B cell (primary cell): ENCODE measurements around the gene MTHFR. TPM values are rescaled to one million over a fixed set of nuclear protein-coding genes. Genes with fewer than 3 reads are reported as not detected.

Experiments used
- ATAC-seq: fragments of 200-7000 bp; cut with Tn5 transposase; one replicate; pipeline ENCODE4 v1.10.0; 2021; ENCODE audit warnings: low read depth, mild to moderate bottlenecking, moderate number of reproducible peaks, moderate library complexity
- CTCF ChIA-PET: fragments of 350-600 bp; sonication (Branson Sonifier 250); formaldehyde crosslinking; loops from one replicate; lab custom pipeline; 2021; ENCODE audit warnings: antibody characterized with exemption, inconsistent platforms; lab: Charles Lee
- POLR2A ChIA-PET: fragments of 350-600 bp; sonication (Branson Sonifier 250); formaldehyde crosslinking; loops from one replicate; lab custom pipeline; 2021; ENCODE audit warnings: antibody characterized with exemption; lab: Charles Lee
- DNase-seq: peaks from one replicate; pipeline ENCODE4 v3.0.0; 2013
- H2AFZ ChIP-seq: 2 replicates; pipeline ENCODE4 v1.6.1; 2012; ENCODE audit warnings: mild to moderate bottlenecking, low read depth, low read length; ENCODE audit not compliant: insufficient read depth, poor library complexity, severe bottlenecking
- H3K27ac ChIP-seq, 2 donors: 1 replicate in 1 of 2; 2 replicates in 1 of 2; pipeline ENCODE4 v1.5.1; 2012 to 2013; ENCODE audit warnings: low read length in 2 of 2, mild to moderate bottlenecking in 2 of 2, moderate library complexity in 1 of 2
- H3K27me3 ChIP-seq, 4 experiments: fragments of 200-600 bp in 1 of 4; sonication (generic) in 1 of 4; replicated peaks in 1 of 4; 1 replicate in 2 of 4; 2 replicates in 2 of 4; pipeline versions ENCODE4 v1.6.1 to v1.7.0; 2013 to 2016; ENCODE audit warnings: low read length in 3 of 4, mild to moderate bottlenecking in 2 of 4, mixed read lengths in 1 of 4, moderate library complexity in 1 of 4; ENCODE audit not compliant: insufficient read depth in 4 of 4, control insufficient read depth in 3 of 4; ENCODE audit errors: control extremely low read depth in 1 of 4
- H3K36me3 ChIP-seq, 2 experiments: replicated peaks in 1 of 2; 1 replicate in 1 of 2; 2 replicates in 1 of 2; pipeline versions ENCODE4 v1.6.1 to v1.7.1; 2013; ENCODE audit warnings: low read length in 1 of 2; ENCODE audit not compliant: insufficient read depth in 2 of 2, control insufficient read depth in 1 of 2; ENCODE audit errors: control extremely low read depth in 1 of 2, extremely low read depth in 1 of 2
- H3K4me1 ChIP-seq, 2 donors: fragments of 200-600 bp in 1 of 2; sonication (generic) in 1 of 2; 1 replicate in 1 of 2; 2 replicates in 1 of 2; pipeline versions ENCODE4 v1.5.1 to v1.6.1; 2013 to 2017; ENCODE audit warnings: low read length in 2 of 2; ENCODE audit not compliant: control insufficient read depth in 2 of 2, insufficient read depth in 2 of 2
- H3K4me2 ChIP-seq: replicated peaks from 2 replicates; pipeline ENCODE3; 2012; ENCODE audit warnings: mild to moderate bottlenecking, low read depth, low read length; ENCODE audit not compliant: poor library complexity, severe bottlenecking
- H3K4me3 ChIP-seq, 5 experiments: fragments of 200-600 bp in 1 of 5; sonication (generic) in 1 of 5; 1 replicate in 3 of 5; 2 replicates in 2 of 5; pipeline versions ENCODE4 v1.5.1 to v1.7.0; 2011 to 2016; ENCODE audit warnings: low read length in 4 of 5, mild to moderate bottlenecking in 4 of 5, low read depth in 2 of 5, control low read depth in 1 of 5, moderate library complexity in 1 of 5; ENCODE audit not compliant: insufficient read depth in 1 of 5; ENCODE audit errors: control extremely low read depth in 1 of 5, extremely low read depth in 1 of 5
- H3K79me2 ChIP-seq: fragments of 200-600 bp; sonication (generic); one replicate; pipeline ENCODE4 v1.6.0; 2016; ENCODE audit warnings: low read length; ENCODE audit not compliant: control insufficient read depth, insufficient read depth
- H3K9ac ChIP-seq: fragments of 200-600 bp; sonication (generic); 2 replicates; pipeline ENCODE4 v1.6.1; 2017; ENCODE audit warnings: mild to moderate bottlenecking, low read length, moderate library complexity
- H3K9me3 ChIP-seq, 3 donors: one replicate each; pipeline versions ENCODE4 v1.6.1 to v1.7.1; 2013; ENCODE audit warnings: low read length in 2 of 3; ENCODE audit not compliant: control insufficient read depth in 2 of 3, insufficient read depth in 1 of 3; ENCODE audit errors: control extremely low read depth in 1 of 3
- H4K20me1 ChIP-seq: 2 replicates; pipeline ENCODE4 v1.6.0; 2012; ENCODE audit warnings: mild to moderate bottlenecking, low read length; ENCODE audit not compliant: insufficient read depth, control insufficient read depth, poor library complexity, severe bottlenecking
- H3K27ac Mint-ChIP-seq: one replicate; pipeline ENCODE4 v1.8.0; 2021; ENCODE audit warnings: mixed read lengths
- H3K27me3 Mint-ChIP-seq: one replicate; pipeline ENCODE4 v1.8.0; 2021; ENCODE audit warnings: mixed read lengths
- H3K4me1 Mint-ChIP-seq: one replicate; pipeline ENCODE4 v1.8.0; 2021; ENCODE audit warnings: mixed read lengths
- H3K4me3 Mint-ChIP-seq: one replicate; pipeline ENCODE4 v1.8.0; 2021; ENCODE audit warnings: mixed read lengths
- H3K9me3 Mint-ChIP-seq: one replicate; pipeline ENCODE4 v1.8.0; 2022; ENCODE audit warnings: mixed read lengths; ENCODE audit not compliant: insufficient read depth
- EZH2 ChIP-seq: IDR thresholded peaks from 2 replicates; pipeline ENCODE4 v1.6.1; 2012; ENCODE audit warnings: borderline replicate concordance, low read depth, mild to moderate bottlenecking, moderate library complexity, low read length; ENCODE audit not compliant: insufficient read depth, poor library complexity, severe bottlenecking
- WGBS: methylation state at CpG from one replicate; pipeline ENCODE4 v1.1.5; 2013; ENCODE audit warnings: missing lambda C conversion rate; ENCODE audit not compliant: insufficient coverage; 5-methylcytosine and 5-hydroxymethylcytosine counted together
- intact Hi-C: fragments of 100-400 bp; cut with micrococcal nuclease; formaldehyde crosslinking; loops from one replicate; pipeline ENCODE4 v1.10.0; 2022
- polyA plus RNA-seq: library from polyadenylated mRNA; depleted of rRNA; stranded (reverse); fragments of >200 nt; gene quantifications from 2 replicates; pipeline ENCODE4 v1.2.3, GENCODE V29; 2012
- total RNA-seq, 2 donors: library from RNA; stranded (reverse); fragments of 120-200 nt in 1 of 2; gene quantifications; 1 replicate in 1 of 2; 2 replicates in 1 of 2; pipeline versions ENCODE4 v1.2.3 to v1.2.4, GENCODE V29; 2013 to 2022
- TF ChIP-seq, protein P1 (sequence below): fragments of 200-600 bp; IDR thresholded peaks from one replicate; pipeline ENCODE4 v1.8.0; 2022; ENCODE audit warnings: antibody characterized with exemption, mild to moderate bottlenecking

The MTHFR gene
- total and polyA plus RNA-seq, 2 donors (not counting 1 experiment from before 2014, with no cell fraction given), result 35.8 to 114 TPM

DNA sequence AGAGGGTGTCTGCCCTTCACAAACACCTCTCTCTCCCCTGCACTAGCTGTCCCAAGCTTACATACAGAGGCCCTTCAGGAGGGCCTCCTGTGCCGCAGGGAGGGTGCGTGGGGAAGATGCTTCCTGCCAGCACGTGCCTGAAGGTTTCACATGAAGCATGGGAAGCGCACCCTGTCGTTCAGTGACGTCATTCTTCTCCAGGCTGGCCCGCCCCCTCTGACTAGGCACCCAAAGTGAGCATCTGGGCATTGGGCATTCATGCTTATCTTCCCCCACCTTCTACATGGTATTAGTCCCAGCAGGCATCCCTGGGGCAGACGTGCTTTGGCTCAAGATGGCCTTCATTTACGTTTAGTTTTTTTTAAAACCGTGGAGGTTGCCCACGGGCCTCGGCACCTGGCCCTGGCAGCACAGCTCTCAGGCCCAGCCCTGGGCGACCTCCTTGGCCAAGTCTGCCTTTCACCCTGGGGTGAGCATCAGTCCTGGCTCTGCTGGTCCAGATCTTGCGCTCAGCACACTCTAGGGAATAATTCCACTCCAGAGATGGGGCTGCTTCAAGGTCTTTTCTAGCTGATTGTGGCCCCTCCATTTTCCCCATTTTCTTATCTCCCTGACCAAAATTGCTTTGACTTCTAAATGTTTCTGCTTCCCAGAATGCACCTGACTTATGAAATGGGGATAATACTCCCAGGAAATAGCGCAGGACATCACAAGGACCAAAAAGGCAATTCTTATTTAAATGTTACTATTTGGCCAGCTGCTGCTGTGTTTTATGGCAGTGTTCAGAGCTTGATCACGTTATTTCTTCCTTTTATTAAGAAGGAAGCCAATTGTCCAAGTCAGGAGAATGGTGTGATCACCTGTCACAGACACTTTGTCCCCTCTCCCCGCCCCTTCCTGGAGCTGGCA lies 35.7 kb upstream of the MTHFR start:
- Histone ChIP-seq H3K27ac (no peak overlapping the region), H4K20me1 (peaks cover 27% of the 10 kb centered on the region), H3K4me2 (peak overlapping the region; percentile 50), H3K36me3 (peaks cover 0 to 72% of the 10 kb centered on the region in 2 experiments), H3K27me3 (no peaks in the 10 kb centered on the region), H3K4me3 (no peak overlapping the region), H3K4me1 (peaks cover 14 to 22% of the 10 kb centered on the region in 2 donors), H3K9ac (no peak overlapping the region), H3K9me3 (no peaks in the 10 kb centered on the region), H3K79me2 (no peaks in the 10 kb centered on the region), H2AFZ (no peak overlapping the region)
- intact Hi-C loops, result no loop called here
- Mint-ChIP-seq H3K4me3 (no peak overlapping the region), H3K27ac (no peak overlapping the region), H3K9me3 (no peaks in the 10 kb centered on the region), H3K27me3 (no peaks in the 10 kb centered on the region), H3K4me1 (peaks cover 27% of the 10 kb centered on the region)
- ChIA-PET POLR2A (no interaction called here), CTCF (interaction anchor here (1.0 to 5.0 kb wide), 4 partner anchors 10 to 804 kb away, joined by 3 to 36 read pairs (median 4); no protein-coding TSS in a partner anchor)
- ATAC-seq (no peak), DNase-seq (no peak)
- TF ChIP-seq, protein P1, sequence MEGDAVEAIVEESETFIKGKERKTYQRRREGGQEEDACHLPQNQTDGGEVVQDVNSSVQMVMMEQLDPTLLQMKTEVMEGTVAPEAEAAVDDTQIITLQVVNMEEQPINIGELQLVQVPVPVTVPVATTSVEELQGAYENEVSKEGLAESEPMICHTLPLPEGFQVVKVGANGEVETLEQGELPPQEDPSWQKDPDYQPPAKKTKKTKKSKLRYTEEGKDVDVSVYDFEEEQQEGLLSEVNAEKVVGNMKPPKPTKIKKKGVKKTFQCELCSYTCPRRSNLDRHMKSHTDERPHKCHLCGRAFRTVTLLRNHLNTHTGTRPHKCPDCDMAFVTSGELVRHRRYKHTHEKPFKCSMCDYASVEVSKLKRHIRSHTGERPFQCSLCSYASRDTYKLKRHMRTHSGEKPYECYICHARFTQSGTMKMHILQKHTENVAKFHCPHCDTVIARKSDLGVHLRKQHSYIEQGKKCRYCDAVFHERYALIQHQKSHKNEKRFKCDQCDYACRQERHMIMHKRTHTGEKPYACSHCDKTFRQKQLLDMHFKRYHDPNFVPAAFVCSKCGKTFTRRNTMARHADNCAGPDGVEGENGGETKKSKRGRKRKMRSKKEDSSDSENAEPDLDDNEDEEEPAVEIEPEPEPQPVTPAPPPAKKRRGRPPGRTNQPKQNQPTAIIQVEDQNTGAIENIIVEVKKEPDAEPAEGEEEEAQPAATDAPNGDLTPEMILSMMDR, result no peak
- no peak for TF ChIP-seq EZH2
- 71% methylated on average over 13 of the region's 17 CpGs for WGBS
